Endothelial cell of umbilical vein (primary cell): ENCODE measurements around the gene CCDC18.

Source experiments
- CTCF ChIP-seq, 2 donors: IDR thresholded peaks; 1 replicate in 1 of 2; 2 replicates in 1 of 2; pipeline ENCODE4 v1.5.1; 2011; ENCODE audit warnings: low read length in 2 of 2, mild to moderate bottlenecking in 2 of 2, moderate library complexity in 2 of 2, control low read depth in 1 of 2, inconsistent platforms in 1 of 2, low read depth in 1 of 2; ENCODE audit not compliant: insufficient read depth in 1 of 2; ENCODE audit errors: extremely low read depth in 1 of 2
- GATA2 ChIP-seq: IDR thresholded peaks from 2 replicates; pipeline ENCODE4 v1.7.0; 2011; ENCODE audit warnings: low read depth, mild to moderate bottlenecking, moderate library complexity, mixed read lengths, low read length; ENCODE audit not compliant: insufficient read length, insufficient read depth
- POLR2A ChIP-seq: IDR thresholded peaks from 2 replicates; pipeline ENCODE4 v1.6.1; 2012; ENCODE audit warnings: low read depth, mild to moderate bottlenecking, control low read depth, low read length

- no peak for TF ChIP-seq CTCF (IDR thresholded peaks at IDR 0.05; ENCODE audit: extremely low read depth in 1 of 2, insufficient read depth in 1 of 2, low read depth in 1 of 2, low read length in 2 of 2)
- TF ChIP-seq POLR2A: no peak
- no peak for TF ChIP-seq GATA2
Observed at GRCh38 chr1:93302078-93302477, 121.6 kb downstream of the CCDC18 start.
